Fibroblast of skin of abdomen (primary cell): ENCODE data around the gene SSB. TPM values are rescaled to one million over a fixed set of nuclear protein-coding genes. Genes with fewer than 3 reads are reported as not detected.
"Not testable (repeated sequence)": the region's sequence is repeated elsewhere in the genome, so short reads cannot be mapped to it uniquely, and the experiment has no call there.

Experiments
- DNase-seq: peaks from one replicate; pipeline ENCODE4 v3.0.0-alpha.2; 2013
- polyA plus RNA-seq, 2 experiments: library from polyadenylated mRNA; unstranded; fragments of 120-200 nt; gene quantifications; one replicate each; pipeline ENCODE4 v1.2.1, GENCODE V29; 2013; ENCODE audit not compliant: insufficient read length in 2 of 2

SSB gene
- polyA plus RNA-seq (2013, experiment 1 of 2; ENCODE audit: insufficient read length): 141 TPM
- polyA plus RNA-seq (2013, experiment 2 of 2; ENCODE audit: insufficient read length): 142 TPM

DNA sequence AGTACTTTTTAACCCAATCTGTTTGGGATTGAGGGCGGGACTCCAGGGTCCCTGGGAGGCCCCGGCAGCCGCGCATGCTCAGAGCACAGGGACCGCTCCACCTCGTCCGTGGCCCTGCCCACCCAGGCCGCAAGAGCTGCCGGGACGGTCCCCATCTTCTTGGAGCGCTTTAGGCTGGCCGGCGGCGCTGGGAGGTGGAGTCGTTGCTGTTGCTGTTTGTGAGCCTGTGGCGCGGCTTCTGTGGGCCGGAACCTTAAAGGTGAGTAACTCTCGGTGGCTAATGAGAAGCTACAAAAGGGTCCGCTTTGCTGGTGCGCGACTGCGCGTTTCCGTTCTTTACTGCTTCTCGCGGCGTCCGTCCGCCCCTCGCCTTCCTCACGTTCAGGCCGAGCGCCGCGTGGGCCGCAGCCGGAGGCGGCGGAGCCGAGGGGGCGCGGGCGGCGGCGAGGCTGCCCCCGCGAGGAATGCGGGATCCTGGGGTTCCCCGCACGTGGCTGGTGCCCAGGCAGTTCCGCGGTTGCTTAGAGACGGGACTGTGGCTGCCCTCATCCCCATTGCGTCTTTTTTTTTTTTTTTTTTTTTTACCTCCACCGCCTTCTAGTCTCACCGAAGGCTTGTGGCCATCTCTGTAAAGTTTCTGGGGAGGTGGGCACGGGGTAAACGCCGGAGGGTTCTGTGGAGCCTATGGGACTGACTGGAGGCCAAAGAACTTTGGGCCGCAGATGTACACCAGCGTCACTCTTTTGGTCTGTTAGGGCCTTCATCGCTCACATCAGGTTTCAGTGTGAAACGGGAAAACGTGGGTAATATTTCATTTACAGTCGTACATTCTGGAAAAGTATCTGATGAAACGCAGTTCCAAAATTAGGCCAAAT, at the start of gene SSB:
Gene SSB, plus strand, starts transcription at position 154 of the 875 bp plus-strand sequence. CDS start 2,090 bp downstream, outside the sequence.
- peak; percentile 93 for DNase-seq

DNA sequence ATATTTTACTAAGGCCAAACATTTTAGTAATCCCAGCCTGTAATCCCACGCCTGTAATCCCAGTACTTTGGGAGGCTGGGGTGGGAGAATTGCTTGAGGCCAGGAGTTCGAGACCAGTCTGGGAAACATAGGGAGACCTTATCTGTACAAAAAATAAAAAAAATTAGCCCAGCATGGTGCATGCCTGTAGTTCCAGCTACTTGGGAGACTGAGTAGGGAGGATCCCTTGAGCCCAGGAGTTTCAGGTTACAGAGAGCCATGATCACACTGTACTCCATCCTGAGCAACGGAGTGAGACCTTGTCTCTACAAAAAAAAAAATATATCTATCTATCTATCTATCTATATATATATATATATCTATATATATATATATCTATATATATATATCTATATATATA, 45.9 kb upstream of the SSB start:
- DNase-seq: no peak

DNA sequence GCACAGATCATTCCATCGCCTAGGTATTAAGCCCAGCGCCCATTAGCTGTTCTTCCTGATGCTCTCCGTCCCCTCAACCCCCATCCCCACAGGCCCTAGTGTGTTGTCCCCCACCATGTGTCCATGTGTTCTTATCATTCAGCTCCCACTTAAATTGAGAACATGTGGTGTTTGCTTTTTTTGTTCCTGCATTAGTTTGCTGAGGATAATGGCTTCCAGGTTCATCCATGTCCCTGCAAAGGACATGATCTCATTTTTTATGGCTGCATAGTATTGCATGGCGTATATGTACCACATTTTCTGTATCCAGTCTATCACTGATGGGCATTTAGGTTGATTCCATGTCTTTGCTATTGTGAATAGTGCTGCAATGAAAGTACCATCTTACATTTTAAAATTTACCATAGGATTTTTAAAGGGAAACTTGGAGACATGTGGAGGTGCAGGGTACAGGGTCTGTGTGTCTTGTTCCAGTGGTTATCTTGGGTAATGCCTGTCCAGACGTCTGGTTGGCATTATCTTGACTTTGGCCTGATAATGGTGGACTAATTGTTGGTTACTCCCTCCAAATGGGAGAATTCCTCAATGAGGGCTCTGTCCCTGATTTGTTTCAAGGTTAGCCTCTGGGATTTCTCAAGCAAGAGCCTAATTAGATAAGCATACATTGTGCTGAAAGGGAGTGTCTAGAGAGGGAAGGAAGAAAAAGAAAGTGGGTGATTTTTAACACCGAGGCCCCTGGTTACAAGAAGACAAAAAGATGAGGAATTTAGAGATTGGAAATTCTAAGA, 43.4 kb upstream of the SSB start:
- DNase-seq: no peak

DNA sequence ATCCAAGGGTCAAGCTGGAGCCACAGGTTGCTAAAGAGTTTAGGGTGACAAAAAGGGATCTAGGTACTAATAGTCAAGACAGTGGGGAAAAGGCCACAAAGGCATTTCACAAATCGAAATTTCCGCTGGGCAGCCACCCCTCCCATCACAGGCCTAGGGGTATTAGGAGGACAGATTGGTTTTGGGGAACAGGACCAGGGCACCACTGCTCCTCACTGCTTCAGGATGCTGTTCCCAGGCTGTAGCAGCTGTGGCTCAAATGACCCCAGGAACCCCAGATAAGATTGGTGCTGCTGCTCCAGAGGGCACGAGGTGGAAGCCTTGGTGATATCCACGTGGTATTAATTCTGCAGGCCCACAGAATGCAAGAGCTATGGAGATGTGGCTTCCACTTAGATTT, 42.3 kb upstream of the SSB start:
- no peak for DNase-seq

DNA sequence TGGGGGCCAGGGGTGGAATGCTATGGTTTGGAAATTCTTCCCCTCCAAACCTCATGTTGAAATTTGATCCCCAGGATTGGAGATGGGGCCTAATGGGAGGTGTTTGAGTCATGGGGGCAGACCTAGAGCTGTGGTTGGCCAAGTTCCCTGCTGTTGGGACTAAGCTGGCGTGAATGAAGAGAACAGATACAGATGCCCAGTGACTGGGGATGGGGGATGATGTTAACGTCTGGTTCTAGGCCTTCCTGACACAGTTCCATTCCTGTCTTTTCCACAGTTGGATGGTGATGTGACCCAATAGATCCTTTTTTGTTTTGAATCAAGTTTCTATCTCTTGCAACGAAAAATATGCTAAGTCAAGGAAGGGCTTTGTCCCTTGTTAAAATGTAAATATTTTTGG, 41.3 kb upstream of the SSB start:
- no peak for DNase-seq

DNA sequence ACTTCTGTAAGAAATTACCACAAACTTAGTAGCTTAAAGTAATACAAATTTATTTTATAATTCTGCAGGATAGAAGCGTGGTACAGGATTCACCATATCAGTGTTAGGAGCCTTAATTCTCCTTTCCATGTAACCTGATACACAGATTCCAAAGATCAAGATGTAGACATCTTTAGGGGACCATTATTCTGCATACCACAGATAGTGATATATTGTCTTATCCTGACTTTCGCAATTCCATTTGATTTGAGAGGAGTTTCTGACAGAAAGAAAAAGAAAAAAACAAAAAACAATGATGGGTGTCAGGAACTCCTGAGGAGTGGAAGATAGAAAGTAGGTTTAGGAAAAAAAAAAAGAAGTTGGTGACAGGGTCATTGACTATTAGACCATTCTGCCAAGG, 40.9 kb upstream of the SSB start:
- DNase-seq: no peak

DNA sequence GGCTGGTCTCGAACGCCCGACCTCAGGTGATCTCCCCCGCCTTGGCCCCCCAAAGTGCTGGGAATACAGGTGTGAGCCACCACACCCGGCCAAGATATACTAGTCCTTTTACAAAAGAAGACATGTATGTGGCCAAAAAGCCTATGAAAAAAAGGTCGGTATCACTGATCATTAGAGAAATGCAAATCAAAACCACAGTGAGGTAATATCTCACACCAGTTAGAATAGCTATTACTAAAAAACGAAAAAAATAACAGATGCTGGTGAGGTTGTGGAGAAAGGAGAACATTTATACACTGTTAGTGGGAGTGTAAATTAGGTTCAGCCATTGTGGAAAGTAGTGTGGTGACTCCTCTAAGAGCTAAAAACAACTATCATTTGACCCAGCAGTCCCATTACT, 38.7 kb upstream of the SSB start:
- no peak for DNase-seq

DNA sequence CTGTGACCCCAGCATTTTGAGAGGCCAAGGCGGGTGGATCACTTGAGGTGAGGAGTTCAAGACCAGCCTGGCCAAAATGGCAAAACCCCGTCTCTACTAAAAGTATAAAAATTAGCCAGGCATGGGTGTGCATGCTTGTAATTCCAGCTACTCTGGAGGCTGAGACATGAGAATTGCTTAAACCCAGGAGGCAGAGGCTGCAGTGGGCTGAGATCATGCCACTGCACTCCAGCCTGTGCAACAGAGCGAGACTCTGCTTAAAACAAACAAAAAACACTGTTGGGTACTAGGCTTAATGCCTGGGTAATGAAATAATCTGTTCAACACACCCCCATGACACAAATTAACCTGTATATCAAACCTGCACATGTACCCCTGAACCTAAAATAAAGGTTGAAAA, 37.9 kb upstream of the SSB start:
- DNase-seq: not testable (repeated sequence)

DNA sequence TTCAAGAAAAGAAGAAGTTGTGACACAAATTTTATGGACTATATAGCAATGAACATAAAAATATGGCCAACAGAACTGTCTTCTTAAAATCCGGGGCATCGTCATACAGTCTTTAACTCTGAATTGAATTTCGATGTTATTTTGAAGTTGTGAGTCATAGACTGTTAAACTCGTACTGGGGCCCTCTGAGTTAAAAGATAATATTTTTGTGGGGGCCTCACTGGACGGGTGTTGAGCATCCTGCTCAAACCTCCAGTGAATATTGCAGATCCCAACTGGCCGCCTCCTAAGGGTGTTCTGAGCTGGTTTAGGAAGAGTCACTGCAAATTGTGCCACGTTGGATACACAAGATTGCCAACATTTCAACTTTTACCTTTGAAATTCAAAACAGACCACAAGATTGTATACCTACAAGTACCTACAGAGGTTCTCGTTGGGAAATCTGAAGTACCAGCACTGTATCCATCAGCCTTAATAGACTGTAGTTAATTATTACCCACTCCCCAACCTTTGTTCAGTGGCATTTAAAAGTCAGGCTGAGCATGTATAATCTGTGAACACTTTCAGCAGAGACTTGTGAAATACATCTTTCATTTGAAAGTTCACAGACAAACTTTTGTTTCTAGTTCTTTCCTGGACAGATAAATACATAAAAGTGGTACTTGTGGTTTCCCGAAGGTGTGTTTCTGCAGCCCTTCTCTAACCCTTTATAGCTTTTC, 37.3 kb upstream of the SSB start:
- DNase-seq: no peak

DNA sequence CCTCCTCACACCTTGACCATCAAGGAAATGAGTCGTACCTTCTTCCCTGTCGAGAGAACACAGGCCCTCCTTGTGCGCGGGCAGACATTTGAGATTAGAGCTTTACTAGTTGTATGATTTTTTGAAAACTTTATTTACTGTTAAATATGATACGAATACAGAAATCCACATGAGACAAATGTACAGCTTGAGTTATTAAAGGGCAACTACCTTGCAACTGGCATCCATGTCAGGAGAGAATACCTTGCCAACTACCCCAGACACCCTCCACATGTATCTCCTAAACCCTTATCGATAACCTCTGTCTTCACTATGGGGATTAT, 36.7 kb upstream of the SSB start:
- no peak for DNase-seq

DNA sequence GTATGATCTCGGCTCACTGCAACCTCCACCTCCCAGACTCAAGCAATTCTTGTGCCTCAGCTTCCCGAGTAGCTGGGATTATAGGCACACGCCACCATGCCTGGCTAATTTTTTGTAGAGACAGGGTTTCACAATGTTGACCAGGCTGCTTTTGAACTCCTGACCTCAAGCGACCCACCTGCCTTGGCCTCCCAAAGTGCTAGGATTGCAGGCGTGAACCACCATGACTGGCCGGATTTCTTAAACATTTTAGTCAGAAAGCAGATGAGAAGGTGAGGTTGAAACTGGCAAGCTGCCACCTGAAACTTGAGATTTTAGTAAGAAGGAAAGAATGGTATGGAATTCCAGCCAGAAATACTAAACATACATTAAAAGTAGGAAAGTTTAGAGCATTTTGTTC, 33.1 kb upstream of the SSB start:
- DNase-seq: peak; percentile 74

DNA sequence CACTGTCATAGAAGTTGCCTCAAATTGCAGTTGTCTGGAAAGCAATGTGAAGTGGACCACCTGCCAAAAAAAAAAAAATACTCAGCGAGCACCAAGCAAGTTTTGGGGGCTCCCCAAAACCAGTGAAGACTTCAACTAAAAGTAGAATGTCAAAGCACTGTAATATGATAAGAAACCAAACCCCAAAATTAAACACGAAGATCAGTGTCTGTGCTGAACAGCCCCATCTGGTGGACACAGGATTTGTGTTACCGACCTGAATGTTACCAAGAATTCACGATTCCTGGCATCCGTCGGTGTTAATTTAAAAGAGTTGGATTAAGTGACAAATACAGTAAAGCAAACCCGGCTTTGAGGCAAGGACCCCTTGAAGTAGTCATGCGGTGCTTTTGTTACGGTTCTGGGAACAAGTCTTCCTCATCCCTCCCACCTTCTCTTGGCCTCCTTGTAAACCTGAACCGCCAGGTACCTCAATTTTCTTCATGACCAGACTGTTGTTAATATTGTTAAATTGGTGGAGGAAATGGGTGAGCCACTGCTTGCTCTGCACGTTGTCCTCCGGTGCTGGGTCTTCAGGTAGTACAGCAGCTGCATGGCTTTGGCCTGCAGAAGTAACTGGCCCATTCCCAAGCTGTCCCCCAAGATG, 31.3 kb upstream of the SSB start:
- DNase-seq: peak; percentile 48

DNA sequence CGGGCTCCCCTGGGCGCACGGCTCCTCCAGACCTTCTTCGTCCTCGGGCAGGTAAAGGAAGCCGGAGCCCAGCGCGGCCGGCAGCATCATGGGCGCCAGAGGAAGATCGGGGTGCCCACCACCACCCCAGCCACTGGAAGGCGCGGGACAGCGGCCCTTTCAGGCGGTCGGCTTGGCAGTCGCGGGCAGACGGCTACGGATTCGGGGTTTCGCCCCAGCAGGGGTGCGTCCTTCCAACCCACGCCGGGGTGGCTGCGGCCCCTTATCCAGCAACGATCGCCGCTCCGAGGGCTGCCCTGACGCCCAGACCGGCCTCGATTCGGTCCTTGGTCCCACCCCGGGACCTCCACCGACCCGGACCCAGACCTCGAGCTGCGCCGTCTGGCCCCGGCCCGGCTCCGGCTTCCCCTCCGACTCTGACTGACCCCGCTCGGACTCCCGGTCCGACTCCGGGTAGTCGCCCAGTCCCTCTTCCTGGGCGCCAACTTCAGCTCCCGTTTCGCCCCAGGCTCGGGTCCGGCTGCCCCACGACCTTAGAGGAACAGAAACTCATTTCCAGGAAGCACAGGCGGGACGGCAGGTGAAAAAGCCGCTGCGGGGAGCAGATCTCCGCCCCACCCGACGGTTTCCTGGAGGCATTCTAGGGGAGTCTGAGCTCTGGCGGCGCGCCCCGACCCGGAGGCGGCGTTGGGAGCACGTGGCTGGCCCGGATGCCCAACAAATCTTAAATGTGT, 30.2 kb upstream of the SSB start:
- DNase-seq: no peak

DNA sequence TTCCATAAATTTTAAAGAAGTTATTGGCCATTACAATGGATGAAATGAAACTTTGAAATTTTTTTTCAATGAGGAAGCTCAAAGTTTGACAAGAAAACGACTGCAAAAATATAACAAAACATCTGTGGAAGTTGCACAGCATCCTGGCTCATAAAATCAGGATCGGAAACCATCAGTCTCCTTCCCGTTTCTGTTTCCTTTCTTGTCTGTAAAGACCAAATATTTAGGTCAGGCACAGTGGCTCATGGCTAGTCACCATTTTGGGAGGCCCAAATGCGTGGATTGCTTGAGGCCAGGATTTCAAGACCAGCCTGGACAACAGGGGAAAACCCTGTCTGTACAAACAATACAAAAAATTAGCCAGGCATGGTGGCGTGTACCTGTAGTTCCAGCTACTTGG, 27.6 kb upstream of the SSB start:
- no peak for DNase-seq

DNA sequence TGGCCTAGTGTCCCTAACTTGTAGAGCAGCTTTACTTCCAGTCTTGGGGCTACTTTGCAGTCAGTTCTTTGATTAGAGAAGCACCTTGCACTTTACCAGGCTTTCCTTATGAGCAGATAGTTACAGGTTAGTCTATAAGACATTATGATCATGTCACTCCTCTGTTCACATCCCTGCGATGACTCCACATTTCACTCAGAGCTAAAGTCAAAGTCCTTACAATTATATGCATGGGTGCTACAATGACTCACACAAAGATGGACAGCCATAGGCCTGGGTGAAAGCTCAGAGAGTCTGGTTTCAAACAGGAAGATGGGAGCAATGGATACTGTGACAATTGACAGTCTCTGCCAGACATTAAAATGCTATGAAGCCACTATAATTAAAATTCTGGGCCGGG, 27.1 kb upstream of the SSB start:
- DNase-seq: no peak

DNA sequence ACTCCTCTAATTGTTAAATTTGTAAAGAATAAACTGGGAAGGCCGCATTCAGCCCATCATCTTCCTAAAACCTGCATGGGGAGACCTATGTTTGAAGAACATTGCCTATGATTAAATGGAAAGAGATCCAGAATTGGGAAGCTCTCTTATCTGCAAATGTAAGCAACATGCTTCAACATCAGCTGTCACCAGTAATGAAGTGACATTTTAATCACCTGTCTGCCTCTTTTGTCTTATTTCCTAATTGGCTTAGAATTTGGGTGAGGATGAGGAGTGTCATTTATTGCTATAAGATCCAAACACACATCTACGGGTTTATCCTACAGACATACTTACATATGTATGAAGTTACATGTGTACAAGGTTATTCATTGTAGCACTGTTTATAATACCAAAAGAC, 26.0 kb upstream of the SSB start:
- DNase-seq: no peak

DNA sequence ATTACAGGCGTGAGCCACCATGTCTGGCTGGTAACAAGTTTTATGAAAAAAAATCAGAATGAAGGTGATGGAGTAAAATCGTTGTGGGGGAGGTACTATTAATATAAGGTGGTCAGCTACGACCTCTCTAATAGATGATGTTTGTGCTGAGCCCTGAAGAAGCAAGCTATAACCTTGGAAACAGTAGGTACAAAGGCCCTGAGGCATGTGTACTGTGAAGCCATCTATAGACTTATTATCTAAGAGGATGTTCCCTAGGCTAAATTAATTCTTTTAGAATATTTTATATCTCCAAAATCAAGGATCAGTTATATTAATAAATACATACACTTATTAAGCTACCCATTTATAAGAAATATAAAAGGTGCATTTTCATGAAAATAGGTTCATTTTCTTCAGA, 23.3 kb upstream of the SSB start:
- no peak for DNase-seq

DNA sequence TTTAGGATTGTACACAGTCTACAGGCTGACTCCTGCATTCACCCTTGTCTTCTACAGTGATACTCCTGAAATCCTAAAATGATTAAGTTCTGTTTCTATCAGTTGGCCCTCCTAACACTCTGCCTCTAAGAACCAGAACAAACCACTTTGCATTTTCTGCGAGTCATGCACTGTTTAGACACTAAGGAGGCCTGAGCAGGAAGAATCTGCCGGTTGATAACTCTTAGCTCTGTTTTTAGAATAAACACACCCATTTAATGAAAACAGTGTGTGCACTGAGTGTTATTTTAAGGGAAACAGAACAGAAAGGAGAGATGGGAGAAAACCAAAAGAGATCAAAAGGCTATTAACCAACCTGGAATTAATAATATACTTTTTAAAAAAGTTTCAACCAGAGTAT, 22.9 kb upstream of the SSB start:
- peak; percentile 23 for DNase-seq

DNA sequence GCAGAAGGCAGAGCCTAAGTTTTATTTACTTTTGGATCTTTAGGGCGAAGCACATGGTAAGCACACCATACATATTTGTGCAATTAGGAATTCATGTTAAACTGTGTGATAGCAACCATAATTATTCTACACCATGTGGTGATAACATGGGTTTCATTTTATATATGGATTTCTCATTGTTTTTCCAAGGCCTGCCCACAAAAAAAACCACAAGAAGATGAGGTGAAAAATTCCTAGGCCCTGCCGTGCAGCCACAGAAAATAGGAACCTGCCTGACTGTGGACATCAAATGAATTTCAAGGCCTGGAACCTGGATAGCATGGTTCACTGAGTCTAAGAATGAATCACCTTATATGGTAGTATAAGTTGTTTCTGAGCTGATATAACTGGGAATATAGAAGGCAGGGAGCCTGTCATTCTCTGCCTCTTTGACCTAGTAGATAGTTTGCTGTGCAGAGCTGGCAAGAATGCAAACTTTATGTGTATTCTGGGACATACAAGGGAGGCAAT, 22.4 kb upstream of the SSB start:
- peak; percentile 49 for DNase-seq

DNA sequence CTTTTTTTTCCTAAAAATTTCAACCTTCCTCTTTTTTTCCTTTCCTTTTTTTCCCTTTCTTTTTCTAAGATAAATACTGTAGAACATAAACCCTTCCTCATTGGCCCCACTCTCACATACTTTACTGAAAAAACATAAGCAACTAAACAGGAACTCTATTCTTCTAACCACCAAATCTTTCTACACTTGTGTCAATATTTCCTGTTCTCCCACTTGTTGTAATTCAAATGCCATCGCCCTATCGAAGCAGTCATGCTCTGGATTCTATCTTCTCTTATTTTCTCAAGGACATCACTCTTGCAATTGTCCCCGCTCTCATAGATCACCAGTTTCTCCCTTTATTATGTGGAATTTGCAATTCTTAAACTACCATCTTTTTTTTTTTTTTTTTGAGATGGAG, 20.2 kb upstream of the SSB start:
- no peak for DNase-seq

DNA sequence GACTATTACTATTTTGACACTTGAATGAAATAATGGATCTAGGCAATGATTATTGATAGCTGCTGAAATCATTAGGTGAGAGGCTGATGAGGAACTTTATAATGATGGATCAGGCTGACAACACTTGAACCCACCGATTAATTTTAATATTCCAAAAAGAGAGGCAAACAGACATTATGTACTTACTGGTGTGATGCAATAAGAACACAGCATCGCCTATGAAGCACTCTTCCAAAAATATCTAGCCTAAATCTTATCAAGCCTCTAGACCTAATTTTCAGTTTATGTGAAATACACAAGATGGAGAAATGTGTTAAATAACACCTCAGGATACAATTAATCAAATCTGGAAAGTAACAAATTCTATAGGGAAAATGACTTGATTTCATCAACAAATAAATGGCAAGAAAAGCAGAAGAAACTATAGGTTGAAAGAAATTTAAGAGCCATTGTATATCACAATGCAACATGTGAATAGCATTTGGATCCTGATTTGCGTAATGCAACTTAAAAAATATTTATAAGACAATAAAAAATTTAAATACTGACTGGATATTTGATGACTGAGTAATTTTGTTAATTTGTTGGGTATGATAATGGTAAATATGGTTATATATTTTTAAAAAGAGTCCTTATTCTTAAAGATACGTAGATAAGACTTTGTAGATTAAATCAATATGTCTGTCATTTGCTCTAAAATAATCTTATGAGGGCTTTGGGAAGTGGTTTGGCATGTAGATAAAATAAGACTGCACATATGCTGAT, 17.2 kb upstream of the SSB start:
- DNase-seq: no peak
